HG03342 (cell line): ENCODE measurements around the gene PHF3.
A peak's percentile ranks its signal among the peaks of the same experiment; 100 is the strongest.

ENCODE experiments used
- ATAC-seq: cut with Tn5 transposase; IDR thresholded peaks from one replicate; pipeline ENCODE4 v1.9.1; 2021; ENCODE audit warnings: mild to moderate bottlenecking, moderate library complexity; ENCODE audit not compliant: unreplicated experiment

PHF3 gene

GRCh38 chr6:63644668-63645326 lies 9.2 kb downstream of the PHF3 start:
- no peak for ATAC-seq

- no peak for ATAC-seq
Observed at GRCh38 chr6:63649269-63649668, 13.7 kb downstream of the PHF3 start.

GRCh38 chr6:63649847-63650265 lies 14.3 kb downstream of the PHF3 start:
- no peak for ATAC-seq

GRCh38 chr6:63652980-63653379 lies 17.4 kb downstream of the PHF3 start:
- no peak for ATAC-seq

GRCh38 chr6:63660757-63661156 lies 25.2 kb downstream of the PHF3 start:
- no peak for ATAC-seq

GRCh38 chr6:63661769-63662168 lies 26.2 kb downstream of the PHF3 start:
- no peak for ATAC-seq

GRCh38 chr6:63663147-63663955 lies 27.7 kb downstream of the PHF3 start:
- no peak for ATAC-seq

- no peak for ATAC-seq
Observed at GRCh38 chr6:63663956-63664281, 28.3 kb downstream of the PHF3 start.

- ATAC-seq, result no peak
Observed at GRCh38 chr6:63671098-63671754, 35.6 kb downstream of the PHF3 start.

GRCh38 chr6:63672582-63673129 lies 37.1 kb downstream of the PHF3 start:
- no peak for ATAC-seq

GRCh38 chr6:63673692-63674091 lies 38.1 kb downstream of the PHF3 start:
- ATAC-seq, result no peak

GRCh38 chr6:63674635-63675034 lies 39.0 kb downstream of the PHF3 start:
- no peak for ATAC-seq

- ATAC-seq, result no peak
Observed at GRCh38 chr6:63675138-63675537, 39.5 kb downstream of the PHF3 start.

GRCh38 chr6:63676412-63677114 lies 41.0 kb downstream of the PHF3 start:
- ATAC-seq, result no peak

- ATAC-seq, result no peak
Observed at GRCh38 chr6:63677282-63677681, 41.7 kb downstream of the PHF3 start.

GRCh38 chr6:63683071-63683603 lies 47.5 kb downstream of the PHF3 start:
- no peak for ATAC-seq

- ATAC-seq, result peak; percentile 89
Observed at GRCh38 chr6:63685446-63686379, 50.1 kb downstream of the PHF3 start.

GRCh38 chr6:63689421-63689820 lies 53.8 kb downstream of the PHF3 start:
- no peak for ATAC-seq

- ATAC-seq, result no peak
Observed at GRCh38 chr6:63690221-63690620, 54.6 kb downstream of the PHF3 start.

- ATAC-seq, result no peak
Observed at GRCh38 chr6:63705707-63706106, 70.1 kb downstream of the PHF3 start.
